HepG2 (cell line): ENCODE results near the gene C2orf78.

Experiments used
- BRCA1 ChIP-seq: sonication (generic); formaldehyde crosslinking; IDR thresholded peaks from 2 replicates; pipeline ENCODE4 v1.4.0; 2020; ENCODE audit warnings: missing genetic modification reagents
- CBFB ChIP-seq: sonication (generic); formaldehyde crosslinking; IDR thresholded peaks from 2 replicates; pipeline ENCODE4 v1.4.0; 2020; ENCODE audit warnings: missing genetic modification reagents
- CCAR2 ChIP-seq: fragments of 200-400 bp; formaldehyde crosslinking; optimal IDR thresholded peaks from 2 replicates; pipeline ENCODE3; 2018; ENCODE audit warnings: low read depth, mild to moderate bottlenecking, low read length, moderate library complexity
- E2F1 ChIP-seq: sonication (generic); formaldehyde crosslinking; IDR thresholded peaks from 2 replicates; pipeline ENCODE4 v1.5.0; 2020; ENCODE audit warnings: missing genetic modification reagents
- EZH2 ChIP-seq: conservative IDR thresholded peaks from 2 replicates; pipeline ENCODE4 v1.6.1; 2012; ENCODE audit warnings: mild to moderate bottlenecking, low read depth, low read length, moderate library complexity
- NR3C1 ChIP-seq: sonication (generic); formaldehyde crosslinking; IDR thresholded peaks from 2 replicates; pipeline ENCODE4 v1.4.0; 2020; ENCODE audit warnings: missing genetic modification reagents
- ZBTB34 ChIP-seq: sonication (generic); formaldehyde crosslinking; IDR thresholded peaks from 2 replicates; pipeline ENCODE4 v1.8.0; 2022; ENCODE audit warnings: mild to moderate bottlenecking, missing genetic modification reagents
- ZNF543 ChIP-seq: sonication (generic); formaldehyde crosslinking; IDR thresholded peaks from 2 replicates; pipeline ENCODE4 v1.4.0; 2020; ENCODE audit warnings: mild to moderate bottlenecking, missing genetic modification reagents
- ZNF792 ChIP-seq: IDR thresholded peaks from 2 replicates; pipeline ENCODE4 v1.6.1; 2016
- TF ChIP-seq, protein P1 (sequence below): sonication (generic); formaldehyde crosslinking; IDR thresholded peaks from 2 replicates; pipeline ENCODE4 v1.5.0; 2020; ENCODE audit warnings: mild to moderate bottlenecking, missing genetic modification reagents, moderate library complexity
- TF ChIP-seq, protein P2 (sequence below): sonication (generic); formaldehyde crosslinking; conservative IDR thresholded peaks from 2 replicates; pipeline ENCODE4 v1.5.0; 2020; ENCODE audit warnings: missing genetic modification reagents
- TF ChIP-seq, protein P3 (sequence below): sonication (generic); formaldehyde crosslinking; IDR thresholded peaks from 2 replicates; pipeline ENCODE4 v1.4.0; 2020; ENCODE audit warnings: missing genetic modification reagents
- TF ChIP-seq, protein P4 (sequence below): sonication (generic); IDR thresholded peaks from 2 replicates; pipeline ENCODE4 v1.6.1; 2016; ENCODE audit warnings: low read depth, borderline replicate concordance
- TF ChIP-seq, protein P5 (sequence below): conservative IDR thresholded peaks from 2 replicates; pipeline ENCODE4 v1.6.1; 2018; ENCODE audit warnings: missing genetic modification reagents

DNA sequence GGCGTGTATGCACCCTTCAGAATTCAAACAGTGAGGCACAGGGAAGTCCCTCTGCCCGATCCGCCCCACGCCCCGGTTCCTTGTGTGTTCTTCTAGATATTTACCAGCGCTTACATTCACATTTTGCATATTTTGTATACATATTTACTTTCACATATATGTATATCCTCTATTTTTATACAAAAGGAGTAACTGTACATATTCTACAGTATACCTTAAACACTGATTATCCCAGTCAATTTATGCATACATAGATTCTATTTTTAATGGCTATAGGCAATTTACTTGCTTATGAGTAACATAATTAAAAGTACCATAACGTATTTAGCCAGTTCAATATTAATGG is 3.8 kb upstream of the C2orf78 start:
- no peak for TF ChIP-seq CCAR2
- TF ChIP-seq E2F1 (CRISPR knock-in tag): no peak
- no peak for TF ChIP-seq BRCA1 (CRISPR knock-in tag)
- TF ChIP-seq EZH2: no peak
- TF ChIP-seq CBFB (CRISPR knock-in tag): no peak
- TF ChIP-seq, protein P1, sequence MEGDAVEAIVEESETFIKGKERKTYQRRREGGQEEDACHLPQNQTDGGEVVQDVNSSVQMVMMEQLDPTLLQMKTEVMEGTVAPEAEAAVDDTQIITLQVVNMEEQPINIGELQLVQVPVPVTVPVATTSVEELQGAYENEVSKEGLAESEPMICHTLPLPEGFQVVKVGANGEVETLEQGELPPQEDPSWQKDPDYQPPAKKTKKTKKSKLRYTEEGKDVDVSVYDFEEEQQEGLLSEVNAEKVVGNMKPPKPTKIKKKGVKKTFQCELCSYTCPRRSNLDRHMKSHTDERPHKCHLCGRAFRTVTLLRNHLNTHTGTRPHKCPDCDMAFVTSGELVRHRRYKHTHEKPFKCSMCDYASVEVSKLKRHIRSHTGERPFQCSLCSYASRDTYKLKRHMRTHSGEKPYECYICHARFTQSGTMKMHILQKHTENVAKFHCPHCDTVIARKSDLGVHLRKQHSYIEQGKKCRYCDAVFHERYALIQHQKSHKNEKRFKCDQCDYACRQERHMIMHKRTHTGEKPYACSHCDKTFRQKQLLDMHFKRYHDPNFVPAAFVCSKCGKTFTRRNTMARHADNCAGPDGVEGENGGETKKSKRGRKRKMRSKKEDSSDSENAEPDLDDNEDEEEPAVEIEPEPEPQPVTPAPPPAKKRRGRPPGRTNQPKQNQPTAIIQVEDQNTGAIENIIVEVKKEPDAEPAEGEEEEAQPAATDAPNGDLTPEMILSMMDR: no peak
- TF ChIP-seq, protein P2, sequence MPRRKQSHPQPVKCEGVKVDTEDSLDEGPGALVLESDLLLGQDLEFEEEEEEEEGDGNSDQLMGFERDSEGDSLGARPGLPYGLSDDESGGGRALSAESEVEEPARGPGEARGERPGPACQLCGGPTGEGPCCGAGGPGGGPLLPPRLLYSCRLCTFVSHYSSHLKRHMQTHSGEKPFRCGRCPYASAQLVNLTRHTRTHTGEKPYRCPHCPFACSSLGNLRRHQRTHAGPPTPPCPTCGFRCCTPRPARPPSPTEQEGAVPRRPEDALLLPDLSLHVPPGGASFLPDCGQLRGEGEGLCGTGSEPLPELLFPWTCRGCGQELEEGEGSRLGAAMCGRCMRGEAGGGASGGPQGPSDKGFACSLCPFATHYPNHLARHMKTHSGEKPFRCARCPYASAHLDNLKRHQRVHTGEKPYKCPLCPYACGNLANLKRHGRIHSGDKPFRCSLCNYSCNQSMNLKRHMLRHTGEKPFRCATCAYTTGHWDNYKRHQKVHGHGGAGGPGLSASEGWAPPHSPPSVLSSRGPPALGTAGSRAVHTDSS (CRISPR knock-in tag): no peak
- TF ChIP-seq, protein P3, sequence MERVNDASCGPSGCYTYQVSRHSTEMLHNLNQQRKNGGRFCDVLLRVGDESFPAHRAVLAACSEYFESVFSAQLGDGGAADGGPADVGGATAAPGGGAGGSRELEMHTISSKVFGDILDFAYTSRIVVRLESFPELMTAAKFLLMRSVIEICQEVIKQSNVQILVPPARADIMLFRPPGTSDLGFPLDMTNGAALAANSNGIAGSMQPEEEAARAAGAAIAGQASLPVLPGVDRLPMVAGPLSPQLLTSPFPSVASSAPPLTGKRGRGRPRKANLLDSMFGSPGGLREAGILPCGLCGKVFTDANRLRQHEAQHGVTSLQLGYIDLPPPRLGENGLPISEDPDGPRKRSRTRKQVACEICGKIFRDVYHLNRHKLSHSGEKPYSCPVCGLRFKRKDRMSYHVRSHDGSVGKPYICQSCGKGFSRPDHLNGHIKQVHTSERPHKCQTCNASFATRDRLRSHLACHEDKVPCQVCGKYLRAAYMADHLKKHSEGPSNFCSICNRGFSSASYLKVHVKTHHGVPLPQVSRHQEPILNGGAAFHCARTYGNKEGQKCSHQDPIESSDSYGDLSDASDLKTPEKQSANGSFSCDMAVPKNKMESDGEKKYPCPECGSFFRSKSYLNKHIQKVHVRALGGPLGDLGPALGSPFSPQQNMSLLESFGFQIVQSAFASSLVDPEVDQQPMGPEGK (CRISPR knock-in tag): no peak
- no peak for TF ChIP-seq ZNF543
- TF ChIP-seq, protein P4, sequence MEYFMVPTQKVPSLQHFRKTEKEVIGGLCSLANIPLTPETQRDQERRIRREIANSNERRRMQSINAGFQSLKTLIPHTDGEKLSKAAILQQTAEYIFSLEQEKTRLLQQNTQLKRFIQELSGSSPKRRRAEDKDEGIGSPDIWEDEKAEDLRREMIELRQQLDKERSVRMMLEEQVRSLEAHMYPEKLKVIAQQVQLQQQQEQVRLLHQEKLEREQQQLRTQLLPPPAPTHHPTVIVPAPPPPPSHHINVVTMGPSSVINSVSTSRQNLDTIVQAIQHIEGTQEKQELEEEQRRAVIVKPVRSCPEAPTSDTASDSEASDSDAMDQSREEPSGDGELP: no peak
- TF ChIP-seq, protein P5, sequence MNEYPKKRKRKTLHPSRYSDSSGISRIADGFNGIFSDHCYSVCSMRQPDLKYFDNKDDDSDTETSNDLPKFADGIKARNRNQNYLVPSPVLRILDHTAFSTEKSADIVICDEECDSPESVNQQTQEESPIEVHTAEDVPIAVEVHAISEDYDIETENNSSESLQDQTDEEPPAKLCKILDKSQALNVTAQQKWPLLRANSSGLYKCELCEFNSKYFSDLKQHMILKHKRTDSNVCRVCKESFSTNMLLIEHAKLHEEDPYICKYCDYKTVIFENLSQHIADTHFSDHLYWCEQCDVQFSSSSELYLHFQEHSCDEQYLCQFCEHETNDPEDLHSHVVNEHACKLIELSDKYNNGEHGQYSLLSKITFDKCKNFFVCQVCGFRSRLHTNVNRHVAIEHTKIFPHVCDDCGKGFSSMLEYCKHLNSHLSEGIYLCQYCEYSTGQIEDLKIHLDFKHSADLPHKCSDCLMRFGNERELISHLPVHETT (CRISPR knock-in tag): no peak
- TF ChIP-seq NR3C1 (CRISPR knock-in tag): no peak
- TF ChIP-seq ZNF792: no peak
- no peak for TF ChIP-seq ZBTB34 (CRISPR knock-in tag)
